WTC11 (cell line): ENCODE measurements around the gene COL6A6.

ENCODE experiments used
- ZNF232 ChIP-seq: sonication (generic); formaldehyde crosslinking; IDR thresholded peaks from 2 replicates; pipeline ENCODE4 v1.8.0; 2022; ENCODE audit warnings: mild to moderate bottlenecking, missing genetic modification reagents
- TF ChIP-seq, protein P1 (sequence below): fragments of 200-600 bp; IDR thresholded peaks from 2 replicates; pipeline ENCODE4 v1.8.0; 2022; ENCODE audit warnings: antibody characterized with exemption

DNA sequence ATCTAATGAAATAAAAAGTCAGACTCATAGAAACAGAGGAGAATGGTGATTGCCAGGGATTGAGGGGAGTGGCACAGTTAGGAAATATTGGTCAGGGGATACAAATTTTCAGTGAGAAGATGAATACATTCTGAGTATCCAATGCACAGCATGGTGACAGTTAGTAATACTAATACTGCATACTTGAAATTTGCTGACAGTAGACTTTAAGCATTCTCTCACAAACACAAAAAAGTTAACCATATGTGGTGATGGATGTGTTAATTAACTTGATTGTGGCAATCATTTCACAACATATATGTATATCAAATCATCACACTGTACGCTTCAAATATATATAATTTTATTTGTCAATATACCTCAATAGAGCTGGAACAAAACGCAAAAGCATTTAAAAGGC, 9.2 kb upstream of the COL6A6 start:
- TF ChIP-seq ZNF232 (CRISPR knock-in tag), result no peak
- TF ChIP-seq, protein P1, sequence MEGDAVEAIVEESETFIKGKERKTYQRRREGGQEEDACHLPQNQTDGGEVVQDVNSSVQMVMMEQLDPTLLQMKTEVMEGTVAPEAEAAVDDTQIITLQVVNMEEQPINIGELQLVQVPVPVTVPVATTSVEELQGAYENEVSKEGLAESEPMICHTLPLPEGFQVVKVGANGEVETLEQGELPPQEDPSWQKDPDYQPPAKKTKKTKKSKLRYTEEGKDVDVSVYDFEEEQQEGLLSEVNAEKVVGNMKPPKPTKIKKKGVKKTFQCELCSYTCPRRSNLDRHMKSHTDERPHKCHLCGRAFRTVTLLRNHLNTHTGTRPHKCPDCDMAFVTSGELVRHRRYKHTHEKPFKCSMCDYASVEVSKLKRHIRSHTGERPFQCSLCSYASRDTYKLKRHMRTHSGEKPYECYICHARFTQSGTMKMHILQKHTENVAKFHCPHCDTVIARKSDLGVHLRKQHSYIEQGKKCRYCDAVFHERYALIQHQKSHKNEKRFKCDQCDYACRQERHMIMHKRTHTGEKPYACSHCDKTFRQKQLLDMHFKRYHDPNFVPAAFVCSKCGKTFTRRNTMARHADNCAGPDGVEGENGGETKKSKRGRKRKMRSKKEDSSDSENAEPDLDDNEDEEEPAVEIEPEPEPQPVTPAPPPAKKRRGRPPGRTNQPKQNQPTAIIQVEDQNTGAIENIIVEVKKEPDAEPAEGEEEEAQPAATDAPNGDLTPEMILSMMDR, result no peak
